Stimulated activated CD8-positive, alpha-beta memory T cell treated with anti-CD3 and anti-CD28 coated beads, Interleukin-15, amount 100 ng/mL, for 48 hours (primary cell): ENCODE measurements around the gene PANK4.
A peak's percentile ranks its signal among the peaks of the same experiment; 100 is the strongest.

ENCODE experiments used
- DNase-seq, 2 donors: peaks; one replicate each; pipeline ENCODE4 v3.0.0-alpha.2; 2020; ENCODE audit warnings: low read depth in 2 of 2

PANK4 gene

GRCh38 chr1:2497891-2498290 is 28.5 kb downstream of the PANK4 start:
- no peak for DNase-seq

GRCh38 chr1:2496746-2497145 is 29.6 kb downstream of the PANK4 start:
- DNase-seq: no peak

GRCh38 chr1:2496087-2496622 is 30.2 kb downstream of the PANK4 start:
- peak in 1 of 2 donors; percentile 10 for DNase-seq

GRCh38 chr1:2495546-2495945 is 30.9 kb downstream of the PANK4 start:
- no peak for DNase-seq

GRCh38 chr1:2495026-2495425 is 31.4 kb downstream of the PANK4 start:
- DNase-seq: no peak

- DNase-seq: no peak
These were observed 32.1 kb downstream of the PANK4 start for GRCh38 chr1:2494323-2494693.

GRCh38 chr1:2493691-2494322 is 32.6 kb downstream of the PANK4 start:
- no peak for DNase-seq

GRCh38 chr1:2493218-2493617 is 33.2 kb downstream of the PANK4 start:
- DNase-seq: no peak

GRCh38 chr1:2492091-2492490 is 34.3 kb downstream of the PANK4 start:
- no peak for DNase-seq

- DNase-seq: no peak
These were observed 36.8 kb downstream of the PANK4 start for GRCh38 chr1:2489615-2490014.

- DNase-seq: no peak
These were observed 37.7 kb downstream of the PANK4 start for GRCh38 chr1:2488688-2489087.

GRCh38 chr1:2486558-2486957 is 39.8 kb downstream of the PANK4 start:
- no peak for DNase-seq

GRCh38 chr1:2486041-2486440 is 40.4 kb downstream of the PANK4 start:
- no peak for DNase-seq

- DNase-seq: no peak
These were observed 42.4 kb downstream of the PANK4 start for GRCh38 chr1:2483970-2484369.

GRCh38 chr1:2483026-2483425 is 43.4 kb downstream of the PANK4 start:
- DNase-seq: no peak

- DNase-seq: no peak
These were observed 43.8 kb downstream of the PANK4 start for GRCh38 chr1:2482588-2482987.

GRCh38 chr1:2481885-2482284 is 44.5 kb downstream of the PANK4 start:
- no peak for DNase-seq

- DNase-seq: no peak
These were observed 45.4 kb downstream of the PANK4 start for GRCh38 chr1:2480986-2481364.

GRCh38 chr1:2480236-2480985 is 46.0 kb downstream of the PANK4 start:
- no peak for DNase-seq

GRCh38 chr1:2479618-2480017 is 46.8 kb downstream of the PANK4 start:
- no peak for DNase-seq

GRCh38 chr1:2479186-2479585 is 47.2 kb downstream of the PANK4 start:
- DNase-seq: no peak

- no peak for DNase-seq
These were observed 48.5 kb downstream of the PANK4 start for GRCh38 chr1:2477791-2478499.

GRCh38 chr1:2477309-2477708 is 49.1 kb downstream of the PANK4 start:
- no peak for DNase-seq
